Measurements from ENCODE around the gene WDFY3.

GRCh38 chr4:84644087-84644486 is 322.4 kb downstream of the WDFY3 start:
- TF ChIP-seq CTCF (IDR thresholded peaks at IDR 0.05) (no peak), POLR2A (IDR thresholded peaks at IDR 0.05) (no peak), POLR2AphosphoS5 (IDR thresholded peaks at IDR 0.05) (no peak), EP300 (IDR thresholded peaks at IDR 0.05) (no peak)

Data from suprapubic skin (tissue), 4 donors.